GM19035 (cell line): ENCODE results near the gene SAPCD1.

Source experiments
- ATAC-seq: cut with Tn5 transposase; IDR thresholded peaks from one replicate; pipeline ENCODE4 v1.9.1; 2021; ENCODE audit not compliant: unreplicated experiment

SAPCD1 gene

GRCh38 chr6:31750411-31751022 is 11.9 kb upstream of the SAPCD1 start:
- no peak for ATAC-seq

- ATAC-seq: no peak
These were observed 9.6 kb upstream of the SAPCD1 start for GRCh38 chr6:31752739-31753319.

GRCh38 chr6:31758281-31758680 is 4.2 kb upstream of the SAPCD1 start:
- ATAC-seq: no peak

- no peak for ATAC-seq
These were observed 1.7 kb upstream of the SAPCD1 start for GRCh38 chr6:31760790-31761189.

GRCh38 chr6:31761343-31761742 is 1.1 kb upstream of the SAPCD1 start:
- ATAC-seq: no peak

- ATAC-seq: no peak
These were observed 592 bp downstream of the SAPCD1 start for GRCh38 chr6:31762878-31763618.

GRCh38 chr6:31763619-31763940 is 1.1 kb downstream of the SAPCD1 start:
- no peak for ATAC-seq

GRCh38 chr6:31764198-31764597 is 1.7 kb downstream of the SAPCD1 start:
- no peak for ATAC-seq

- no peak for ATAC-seq
These were observed 3.1 kb downstream of the SAPCD1 start for GRCh38 chr6:31765559-31765909.

- no peak for ATAC-seq
These were observed 3.7 kb downstream of the SAPCD1 start for GRCh38 chr6:31765910-31766794.

GRCh38 chr6:31767096-31767645 is 4.7 kb downstream of the SAPCD1 start:
- no peak for ATAC-seq

GRCh38 chr6:31768363-31769257 is 6.2 kb downstream of the SAPCD1 start:
- no peak for ATAC-seq

- no peak for ATAC-seq
These were observed 7.4 kb downstream of the SAPCD1 start for GRCh38 chr6:31769684-31770371.

- ATAC-seq: no peak
These were observed 8.4 kb downstream of the SAPCD1 start for GRCh38 chr6:31770860-31771259.

GRCh38 chr6:31771992-31772358 is 9.5 kb downstream of the SAPCD1 start:
- ATAC-seq: no peak

GRCh38 chr6:31775184-31775583 is 12.7 kb downstream of the SAPCD1 start:
- ATAC-seq: no peak

GRCh38 chr6:31775633-31776484 is 13.4 kb downstream of the SAPCD1 start:
- no peak for ATAC-seq

GRCh38 chr6:31776485-31776988 is 14.1 kb downstream of the SAPCD1 start:
- no peak for ATAC-seq
